ENCODE measurements around the gene FMN1. TPM values are rescaled to one million over a fixed set of nuclear protein-coding genes. Genes with fewer than 3 reads are reported as not detected.
A peak's percentile ranks its signal among the peaks of the same experiment; 100 is the strongest.

The FMN1 gene
- total RNA-seq, 2 donors from 2014 or later: 5.4 to 9.4 TPM

GRCh38 chr15:33008284-33008995 is 186.1 kb downstream of the FMN1 start:
- intact Hi-C loops (cut with DNase I): no loop called here
- no peak for DNase-seq
- peak; percentile 60 to 77 for ATAC-seq

- intact Hi-C loops (cut with DNase I): no loop called here
- ATAC-seq (peak in 1 of 2 donors; percentile 50), DNase-seq (no peak)
Observed at GRCh38 chr15:33007303-33007855, 187.1 kb downstream of the FMN1 start.

GRCh38 chr15:33005582-33005981 is 188.9 kb downstream of the FMN1 start:
- DNase-seq: no peak
- intact Hi-C loops (cut with DNase I): no loop called here
- no peak for ATAC-seq

GRCh38 chr15:33001926-33002325 is 192.6 kb downstream of the FMN1 start:
- no peak for DNase-seq
- intact Hi-C loops (cut with DNase I): no loop called here
- no peak for ATAC-seq

- intact Hi-C loops (cut with DNase I): no loop called here
- ATAC-seq (peak in 1 of 2 donors; percentile 73), DNase-seq (no peak)
Observed at GRCh38 chr15:32998979-32999672, 195.4 kb downstream of the FMN1 start.

- ATAC-seq: no peak
- intact Hi-C loops (cut with DNase I): no loop called here
- no peak for DNase-seq
Observed at GRCh38 chr15:32998182-32998581, 196.3 kb downstream of the FMN1 start.

GRCh38 chr15:32994810-32995424 is 199.6 kb downstream of the FMN1 start:
- intact Hi-C loops (cut with DNase I): loop anchor here in 1 of 2 donors (5.0 kb wide), 1 partner anchor 333 kb away; no protein-coding TSS in a partner anchor
- ATAC-seq (no peak), DNase-seq (no peak)

- DNase-seq (no peak), ATAC-seq (no peak)
- intact Hi-C loops (cut with DNase I): loop anchor here (2.0 to 5.0 kb wide), 2 partner anchors 330 to 331 kb away; no protein-coding TSS in a partner anchor
Observed at GRCh38 chr15:32993285-32993684, 201.2 kb downstream of the FMN1 start.

- DNase-seq (no peak), ATAC-seq (no peak)
- intact Hi-C loops (cut with DNase I): loop anchor here (2.0 to 5.0 kb wide), 2 partner anchors 329 kb away; no protein-coding TSS in a partner anchor
Observed at GRCh38 chr15:32991619-32992111, 202.8 kb downstream of the FMN1 start.

- ATAC-seq: no peak
- no peak for DNase-seq
- intact Hi-C loops (cut with DNase I): loop anchor here in 1 of 2 donors (5.0 kb wide), 1 partner anchor 328 kb away; no protein-coding TSS in a partner anchor
Observed at GRCh38 chr15:32990071-32990470, 204.4 kb downstream of the FMN1 start.

GRCh38 chr15:32987067-32987466 is 207.4 kb downstream of the FMN1 start:
- intact Hi-C loops (cut with DNase I): no loop called here
- DNase-seq: no peak
- ATAC-seq: no peak

- no peak for ATAC-seq
- intact Hi-C loops (cut with DNase I): no loop called here
Observed at GRCh38 chr15:32986147-32986546, 208.4 kb downstream of the FMN1 start.

GRCh38 chr15:32983679-32984078 is 210.8 kb downstream of the FMN1 start:
- intact Hi-C loops (cut with DNase I): no loop called here
- no peak for DNase-seq
- ATAC-seq: no peak

More at GRCh38 chr15:32986147-32986546, 208.4 kb downstream of the FMN1 start:
- no peak for DNase-seq

GRCh38 chr15:32982001-32982400 is 212.5 kb downstream of the FMN1 start:
- ATAC-seq: no peak
- no peak for DNase-seq
- intact Hi-C loops (cut with DNase I): no loop called here

GRCh38 chr15:32981536-32981935 is 213.0 kb downstream of the FMN1 start:
- ATAC-seq: no peak
- intact Hi-C loops (cut with DNase I): no loop called here

GRCh38 chr15:32979710-32980109 is 214.8 kb downstream of the FMN1 start:
- DNase-seq (no peak), ATAC-seq (no peak)
- intact Hi-C loops (cut with DNase I): no loop called here

More at GRCh38 chr15:32981536-32981935, 213.0 kb downstream of the FMN1 start:
- no peak for DNase-seq

GRCh38 chr15:32977506-32977905 is 217.0 kb downstream of the FMN1 start:
- ATAC-seq (no peak), DNase-seq (no peak)
- intact Hi-C loops (cut with DNase I): no loop called here

- ATAC-seq (no peak), DNase-seq (no peak)
- intact Hi-C loops (cut with DNase I): no loop called here
Observed at GRCh38 chr15:32974691-32975090, 219.8 kb downstream of the FMN1 start.

- DNase-seq (no peak), ATAC-seq (no peak)
- intact Hi-C loops (cut with DNase I): no loop called here
Observed at GRCh38 chr15:32972686-32973085, 221.8 kb downstream of the FMN1 start.

GRCh38 chr15:32970847-32971246 is 223.7 kb downstream of the FMN1 start:
- DNase-seq (no peak), ATAC-seq (peak; percentile 30 to 57)
- intact Hi-C loops (cut with DNase I): no loop called here

Measured in left cardiac atrium (tissue), 4 donors.